SIG-M5 treated with dmso at 0.1 percent for 504 hours (cell line): ENCODE data around the gene PABPN1L.

Experiments used
- DNase-seq: peaks from one replicate; lab custom pipeline; 2025; ENCODE audit not compliant: unreplicated experiment; lab: John Stamatoyannopoulos, UW

The PABPN1L gene

GRCh38 chr16:88814144-88814502 is 52.3 kb downstream of the PABPN1L start:
- DNase-seq = no peak
